IMR-90 (cell line): ENCODE data around the gene AMIGO1. TPM values are rescaled to one million over a fixed set of nuclear protein-coding genes. Genes with fewer than 3 reads are reported as not detected.

Experiments
- ATAC-seq: fragments of 200-7000 bp; cut with Tn5 transposase; 2 replicates; pipeline ENCODE4 v1.9.1; 2020; ENCODE audit warnings: low read depth, mild to moderate bottlenecking, moderate library complexity
- BruUV-seq: library from RNA; stranded (reverse); fragments of 400-500 nt; replicated peaks from 2 replicates; lab custom pipeline; 2021; lab: Mats Ljungman, UMichigan
- CTCF ChIA-PET: fragments of 300-600 bp; formaldehyde crosslinking; extraction: SDS; loops from one replicate; lab custom pipeline; 2021; ENCODE audit warnings: antibody characterized with exemption; lab: Yijun Ruan, JAX
- POLR2A ChIA-PET: fragments of 300-600 bp; sonication (Branson Sonifier 250); formaldehyde crosslinking; loops from one replicate; lab custom pipeline; 2022; ENCODE audit warnings: antibody characterized with exemption; ENCODE audit not compliant: unreplicated experiment; lab: Charles Lee
- DNase-seq: peaks from one replicate; pipeline ENCODE4 v3.0.0; 2013
- H2AFZ ChIP-seq: replicated peaks from 2 replicates; pipeline ENCODE3; 2013; ENCODE audit warnings: low read length, mild to moderate bottlenecking; ENCODE audit not compliant: poor library complexity
- H2AK5ac ChIP-seq: 2 replicates; pipeline ENCODE4 v1.6.1; 2013; ENCODE audit warnings: low read depth, low read length, inconsistent platforms
- H2AK9ac ChIP-seq: replicated peaks from 2 replicates; pipeline ENCODE3; 2013; ENCODE audit warnings: mild to moderate bottlenecking, low read depth, low read length, moderate library complexity; ENCODE audit not compliant: poor library complexity
- H2BK120ac ChIP-seq: 2 replicates; pipeline ENCODE4 v1.6.1; 2013; ENCODE audit warnings: low read depth, low read length, inconsistent platforms
- H2BK15ac ChIP-seq: 3 replicates; pipeline ENCODE4 v1.6.1; 2013; ENCODE audit warnings: low read depth, low read length, inconsistent platforms
- H2BK20ac ChIP-seq: 2 replicates; pipeline ENCODE4 v1.6.1; 2013; ENCODE audit warnings: low read depth, mild to moderate bottlenecking, inconsistent platforms, low read length, moderate library complexity
- H2BK5ac ChIP-seq: 2 replicates; pipeline ENCODE4 v1.6.1; 2013; ENCODE audit warnings: mild to moderate bottlenecking, low read depth, low read length, inconsistent platforms; ENCODE audit not compliant: poor library complexity, severe bottlenecking
- H3K14ac ChIP-seq: replicated peaks from 2 replicates; pipeline ENCODE4 v1.6.1; 2013; ENCODE audit warnings: low read depth, low read length, inconsistent platforms
- H3K18ac ChIP-seq: 2 replicates; pipeline ENCODE4 v1.6.1; 2013; ENCODE audit warnings: low read depth, low read length, control low read depth
- H3K23ac ChIP-seq: 2 replicates; pipeline ENCODE4 v1.6.1; 2013; ENCODE audit warnings: low read depth, low read length, inconsistent platforms
- H3K27ac ChIP-seq: 2 replicates; pipeline ENCODE4 v1.5.1; 2013; ENCODE audit warnings: mild to moderate bottlenecking, control low read depth, low read length; ENCODE audit not compliant: insufficient read depth
- H3K27me3 ChIP-seq: 2 replicates; pipeline ENCODE4 v1.6.1; 2013; ENCODE audit warnings: low read length; ENCODE audit not compliant: control insufficient read depth, insufficient read depth
- H3K36me3 ChIP-seq: 2 replicates; pipeline ENCODE4 v1.6.1; 2013; ENCODE audit warnings: low read length, mixed read lengths; ENCODE audit not compliant: control insufficient read depth, insufficient read depth
- H3K4ac ChIP-seq: 2 replicates; pipeline ENCODE4 v1.6.1; 2013; ENCODE audit warnings: low read depth, low read length, inconsistent platforms
- H3K4me1 ChIP-seq: 2 replicates; pipeline ENCODE4 v1.6.1; 2013; ENCODE audit warnings: low read length, mixed read lengths; ENCODE audit not compliant: control insufficient read depth, insufficient read depth
- H3K4me2 ChIP-seq: 2 replicates; pipeline ENCODE4 v1.6.1; 2013; ENCODE audit warnings: low read depth, mild to moderate bottlenecking, control low read depth, low read length, moderate library complexity
- H3K4me3 ChIP-seq: 2 replicates; pipeline ENCODE4 v1.5.1; 2013; ENCODE audit warnings: low read depth, mild to moderate bottlenecking, control low read depth, low read length, moderate library complexity; ENCODE audit not compliant: insufficient read depth
- H3K56ac ChIP-seq: 2 replicates; pipeline ENCODE4 v1.6.1; 2013; ENCODE audit warnings: low read length, inconsistent platforms; ENCODE audit not compliant: insufficient read depth; ENCODE audit errors: extremely low read depth
- H3K79me1 ChIP-seq, 2 experiments: 2 replicates each; pipeline ENCODE4 v1.6.1; 2013; ENCODE audit warnings: low read length in 2 of 2, inconsistent platforms in 1 of 2, low read depth in 1 of 2
- H3K9ac ChIP-seq: 2 replicates; pipeline ENCODE4 v1.6.1; 2013; ENCODE audit warnings: low read depth, low read length, control low read depth
- H3K9me1 ChIP-seq: 2 replicates; pipeline ENCODE4 v1.6.1; 2013; ENCODE audit warnings: low read length, inconsistent platforms; ENCODE audit not compliant: insufficient read depth
- H3K9me3 ChIP-seq: 2 replicates; pipeline ENCODE4 v1.6.1; 2013; ENCODE audit warnings: low read length; ENCODE audit not compliant: control insufficient read depth, insufficient read depth
- H4K20me1 ChIP-seq: 2 replicates; pipeline ENCODE4 v1.6.1; 2013; ENCODE audit warnings: low read length, inconsistent platforms; ENCODE audit not compliant: insufficient read depth
- H4K5ac ChIP-seq: 2 replicates; pipeline ENCODE4 v1.6.1; 2013; ENCODE audit warnings: mild to moderate bottlenecking, low read depth, low read length, control low read depth
- H4K8ac ChIP-seq, 2 experiments: 2 replicates each; pipeline ENCODE4 v1.6.1; 2013; ENCODE audit warnings: low read depth in 2 of 2, low read length in 2 of 2, control low read depth in 1 of 2, inconsistent platforms in 1 of 2
- H4K91ac ChIP-seq: 2 replicates; pipeline ENCODE4 v1.6.1; 2013; ENCODE audit warnings: low read depth, low read length, inconsistent platforms; ENCODE audit not compliant: insufficient read depth
- CHD1 ChIP-seq: IDR thresholded peaks from 2 replicates; pipeline ENCODE4 v1.6.1; 2012; ENCODE audit warnings: low read depth, low read length, improper control_type of control experiment
- WGBS, 2 experiments: methylation state at CpG; one replicate each; pipeline versions ENCODE4 v1.1.5 to v1.1.7; 2013; ENCODE audit warnings: missing lambda C conversion rate in 2 of 2; ENCODE audit not compliant: insufficient read length in 1 of 2; ENCODE audit errors: extremely low coverage in 2 of 2; 5-methylcytosine and 5-hydroxymethylcytosine counted together
- dilution Hi-C: fragments of 300-500 bp; cut with HindIII; formaldehyde crosslinking; loops from one replicate; pipeline ENCODE4 v1.14.3; 2018; ENCODE audit warnings: low sequenced_read_pairs; ENCODE audit not compliant: unreplicated experiment
- in situ Hi-C: fragments of 300-500 bp; cut with MboI; formaldehyde crosslinking; loops from 3 replicates; pipeline ENCODE4 v1.14.3; 2019; ENCODE audit warnings: low sequenced_read_pairs, inconsistent platforms, mixed read lengths
- intact Hi-C: fragments of 100-400 bp; cut with micrococcal nuclease; formaldehyde crosslinking; loops from 2 replicates; pipeline ENCODE4 v1.10.0; 2022
- polyA plus RNA-seq, 3 experiments: library from polyadenylated mRNA; depleted of rRNA; stranded (reverse); fragments of >200 nt; gene quantifications; 2 replicates each; pipeline ENCODE4 v1.2.3, GENCODE V29; 2012; ENCODE audit warnings: low replicate concordance in 1 of 3
- total RNA-seq: library from RNA; depleted of rRNA; stranded (reverse); fragments of >200 nt; gene quantifications from 2 replicates; pipeline ENCODE4 v1.2.3, GENCODE V29; 2012
- TF ChIP-seq, protein P1 (sequence below): conservative IDR thresholded peaks from 2 replicates; pipeline ENCODE4 v1.5.1; 2012; ENCODE audit warnings: mild to moderate bottlenecking, low read depth, low read length, improper control_type of control experiment

Gene AMIGO1
- total and polyA plus RNA-seq, 2 of the 4 experiments (the other 2 are of a cell fraction) = 1.5 to 1.6 TPM

DNA sequence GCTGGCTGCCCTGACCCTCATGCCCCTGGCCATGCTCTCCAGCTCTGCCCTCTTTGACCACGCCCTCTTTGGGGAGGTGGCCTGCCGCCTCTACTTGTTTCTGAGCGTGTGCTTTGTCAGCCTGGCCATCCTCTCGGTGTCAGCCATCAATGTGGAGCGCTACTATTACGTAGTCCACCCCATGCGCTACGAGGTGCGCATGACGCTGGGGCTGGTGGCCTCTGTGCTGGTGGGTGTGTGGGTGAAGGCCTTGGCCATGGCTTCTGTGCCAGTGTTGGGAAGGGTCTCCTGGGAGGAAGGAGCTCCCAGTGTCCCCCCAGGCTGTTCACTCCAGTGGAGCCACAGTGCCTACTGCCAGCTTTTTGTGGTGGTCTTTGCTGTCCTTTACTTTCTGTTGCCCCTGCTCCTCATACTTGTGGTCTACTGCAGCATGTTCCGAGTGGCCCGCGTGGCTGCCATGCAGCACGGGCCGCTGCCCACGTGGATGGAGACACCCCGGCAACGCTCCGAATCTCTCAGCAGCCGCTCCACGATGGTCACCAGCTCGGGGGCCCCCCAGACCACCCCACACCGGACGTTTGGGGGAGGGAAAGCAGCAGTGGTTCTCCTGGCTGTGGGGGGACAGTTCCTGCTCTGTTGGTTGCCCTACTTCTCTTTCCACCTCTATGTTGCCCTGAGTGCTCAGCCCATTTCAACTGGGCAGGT lies 33.9 kb upstream of the AMIGO1 start:
- DNase-seq = no peak
- WGBS, 2 experiments = 89% methylated on average over 4 of the region's 24 CpGs; no CpG with 5 or more reads in 1 of the 2 experiments

More for the DNA sequence above, 33.9 kb upstream of the AMIGO1 start:
- Histone ChIP-seq H2AK5ac (no peak overlapping the region), H3K4ac (no peak overlapping the region), H4K8ac (no peak overlapping the region), H4K5ac (no peak overlapping the region), H3K27me3 (peaks cover 23% of the 10 kb centered on the region), H3K4me2 (no peak overlapping the region), H2BK20ac (no peak overlapping the region), H3K18ac (no peak overlapping the region), H4K20me1 (no peaks in the 10 kb centered on the region), H3K9me1 (no peaks in the 10 kb centered on the region; the same call in 1 of the 2 replicates), H3K56ac (no peak overlapping the region), H4K91ac (no peak overlapping the region; the same call in 1 of the 2 replicates), H3K9me3 (no peaks in the 10 kb centered on the region), H3K4me1 (peaks cover 4% of the 10 kb centered on the region), H2BK120ac (no peak overlapping the region), H3K79me1 (peaks cover 10 to 17% of the 10 kb centered on the region in 2 experiments), H3K23ac (no peak overlapping the region), H3K9ac (no peak overlapping the region), H2AK9ac (no peak overlapping the region), H3K27ac (no peak overlapping the region), H2BK15ac (no peak overlapping the region), H3K36me3 (no peaks in the 10 kb centered on the region), H2AFZ (no peak overlapping the region), H2BK5ac (no peak overlapping the region), H3K14ac (no peak overlapping the region), H3K4me3 (no peak overlapping the region)
- ChIA-PET POLR2A (no interaction called here), CTCF (no interaction called here)
- intact Hi-C loops (no loop called here), dilution Hi-C loops (no loop called here), in situ Hi-C loops (no loop called here)
- ATAC-seq = no peak
- no TSS peak for BruUV-seq
- no peak for TF ChIP-seq CHD1
- TF ChIP-seq, protein P1, sequence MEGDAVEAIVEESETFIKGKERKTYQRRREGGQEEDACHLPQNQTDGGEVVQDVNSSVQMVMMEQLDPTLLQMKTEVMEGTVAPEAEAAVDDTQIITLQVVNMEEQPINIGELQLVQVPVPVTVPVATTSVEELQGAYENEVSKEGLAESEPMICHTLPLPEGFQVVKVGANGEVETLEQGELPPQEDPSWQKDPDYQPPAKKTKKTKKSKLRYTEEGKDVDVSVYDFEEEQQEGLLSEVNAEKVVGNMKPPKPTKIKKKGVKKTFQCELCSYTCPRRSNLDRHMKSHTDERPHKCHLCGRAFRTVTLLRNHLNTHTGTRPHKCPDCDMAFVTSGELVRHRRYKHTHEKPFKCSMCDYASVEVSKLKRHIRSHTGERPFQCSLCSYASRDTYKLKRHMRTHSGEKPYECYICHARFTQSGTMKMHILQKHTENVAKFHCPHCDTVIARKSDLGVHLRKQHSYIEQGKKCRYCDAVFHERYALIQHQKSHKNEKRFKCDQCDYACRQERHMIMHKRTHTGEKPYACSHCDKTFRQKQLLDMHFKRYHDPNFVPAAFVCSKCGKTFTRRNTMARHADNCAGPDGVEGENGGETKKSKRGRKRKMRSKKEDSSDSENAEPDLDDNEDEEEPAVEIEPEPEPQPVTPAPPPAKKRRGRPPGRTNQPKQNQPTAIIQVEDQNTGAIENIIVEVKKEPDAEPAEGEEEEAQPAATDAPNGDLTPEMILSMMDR = no peak
